Measurements from ENCODE around the gene SBK2. TPM values are rescaled to one million over a fixed set of nuclear protein-coding genes. Genes with fewer than 3 reads are reported as not detected.
"Not testable (repeated sequence)": the region's sequence is repeated elsewhere in the genome, so short reads cannot be mapped to it uniquely, and the experiment has no call there.

Gene SBK2
- total RNA-seq, 2 experiments from 2014 or later = not detected

GRCh38 chr19:55582284-55582683, 45.4 kb upstream of the SBK2 start:
- H3K27ac Mint-ChIP-seq; H3K4me3 ChIP-seq (ENCODE audit: low read length); H3K27me3 ChIP-seq (ENCODE audit: control insufficient read depth in 1 of 2, insufficient read depth in 2 of 2, low read length in 2 of 2); DNase-seq; H3K9me3 Mint-ChIP-seq; H3K27ac ChIP-seq (ENCODE audit: low read depth in 1 of 2, low read length in 2 of 2); intact Hi-C loops (cut with DNase I, micrococcal nuclease); H3K36me3 ChIP-seq (ENCODE audit: insufficient read depth, low read length); ATAC-seq (ENCODE audit: poor library complexity); H3K27me3 Mint-ChIP-seq: not testable (repeated sequence)
- H3K9me3 ChIP-seq (ENCODE audit: control insufficient read depth in 1 of 2, insufficient read depth in 1 of 2, low read length in 2 of 2) = peaks cover 0 to 12% of the 10 kb centered on the region in 2 experiments
- ChIA-PET POLR2A (interaction anchor here (2.5 to 2.7 kb wide), 2 partner anchors 17 to 52 kb away, joined by 17 to 18 read pairs; partner anchors contain the start of genes FIZ1 and ZNF524), CTCF (interaction anchor here (4.7 kb wide), 1 partner anchor 50 kb away, joined by 19 read pairs; no protein-coding TSS in a partner anchor)
- Mint-ChIP-seq H3K4me3 (peak overlapping the region; percentile 63), H3K4me1 (ENCODE audit: low read depth) (peaks cover 46% of the 10 kb centered on the region), H3K36me3 (ENCODE audit: low read depth) (peaks cover 14% of the 10 kb centered on the region)
- peaks cover 41% of the 10 kb centered on the region for H3K4me1 ChIP-seq (ENCODE audit: insufficient read depth, low read length)

GRCh38 chr19:55581823-55582223, 44.9 kb upstream of the SBK2 start:
- H3K27me3 ChIP-seq (ENCODE audit: control insufficient read depth in 1 of 2, insufficient read depth in 2 of 2, low read length in 2 of 2) = no peaks in the 10 kb centered on the region
- no peak overlapping the region for H3K4me3 ChIP-seq (ENCODE audit: low read length)
- POLR2A ChIA-PET = interaction anchor here (1.1 to 2.7 kb wide), 3 partner anchors 18 to 174 kb away, joined by 4 to 18 read pairs (median 17); partner anchors contain the start of genes FIZ1, UBE2S and ZNF524
- no peak for TF ChIP-seq CTCF (IDR thresholded peaks at IDR 0.05)
- no peaks in the 10 kb centered on the region for H3K9me3 Mint-ChIP-seq
- peak overlapping the region; percentile 63 for H3K4me3 Mint-ChIP-seq
- DNase-seq = no peak
- no peaks in the 10 kb centered on the region for H3K36me3 ChIP-seq (ENCODE audit: insufficient read depth, low read length)
- peaks cover 0 to 15% of the 10 kb centered on the region in 2 experiments for H3K9me3 ChIP-seq (ENCODE audit: control insufficient read depth in 1 of 2, insufficient read depth in 1 of 2, low read length in 2 of 2)
- CTCF ChIA-PET = interaction anchor here (1.3 to 4.7 kb wide), 2 partner anchors 17 to 50 kb away, joined by 3 to 19 read pairs; partner anchors contain the start of gene FIZ1
- H3K36me3 Mint-ChIP-seq (ENCODE audit: low read depth) = peaks cover 18% of the 10 kb centered on the region
- no peak overlapping the region for H3K27ac ChIP-seq (ENCODE audit: low read depth in 1 of 2, low read length in 2 of 2)
- peaks cover 42% of the 10 kb centered on the region for H3K4me1 Mint-ChIP-seq (ENCODE audit: low read depth)
- intact Hi-C loops (cut with DNase I, micrococcal nuclease) = loop anchor here (2.0 kb wide), 2 partner anchors 17 to 53 kb away; partner anchors contain the start of gene FIZ1 (in 1 of the 2)
- peaks cover 36% of the 10 kb centered on the region for H3K4me1 ChIP-seq (ENCODE audit: insufficient read depth, low read length)
- H3K27ac Mint-ChIP-seq = peak overlapping the region; percentile 86
- H3K27me3 Mint-ChIP-seq = no peaks in the 10 kb centered on the region
- no peak for ATAC-seq (ENCODE audit: poor library complexity)

GRCh38 chr19:55581145-55581822, 44.4 kb upstream of the SBK2 start:
- H3K36me3 ChIP-seq (ENCODE audit: insufficient read depth, low read length) = no peaks in the 10 kb centered on the region
- no peaks in the 10 kb centered on the region for H3K27me3 Mint-ChIP-seq
- peaks cover 0 to 15% of the 10 kb centered on the region in 2 experiments for H3K9me3 ChIP-seq (ENCODE audit: control insufficient read depth in 1 of 2, insufficient read depth in 1 of 2, low read length in 2 of 2)
- ATAC-seq (ENCODE audit: poor library complexity) = no peak
- peak overlapping the region; percentile 86 for H3K27ac Mint-ChIP-seq
- peaks cover 36% of the 10 kb centered on the region for H3K4me1 Mint-ChIP-seq (ENCODE audit: low read depth)
- intact Hi-C loops (cut with DNase I, micrococcal nuclease) = loop anchor here (2.0 kb wide), 2 partner anchors 18 to 54 kb away; partner anchors contain the start of gene FIZ1 (in 1 of the 2)
- H3K27me3 ChIP-seq (ENCODE audit: control insufficient read depth in 1 of 2, insufficient read depth in 2 of 2, low read length in 2 of 2) = no peaks in the 10 kb centered on the region
- H3K4me3 Mint-ChIP-seq = peak overlapping the region; percentile 89
- H3K9me3 Mint-ChIP-seq = no peaks in the 10 kb centered on the region
- CTCF ChIA-PET = interaction anchor here (0.9 to 4.7 kb wide), 3 partner anchors 18 to 51 kb away, joined by 3 to 19 read pairs (median 4); partner anchors contain the start of gene FIZ1
- peak overlapping the region; percentile 49 to 52 for H3K27ac ChIP-seq (ENCODE audit: low read depth in 1 of 2, low read length in 2 of 2)
- peak overlapping the region; percentile 78 for H3K4me3 ChIP-seq (ENCODE audit: low read length)
- H3K36me3 Mint-ChIP-seq (ENCODE audit: low read depth) = peaks cover 21% of the 10 kb centered on the region
- peaks cover 31% of the 10 kb centered on the region for H3K4me1 ChIP-seq (ENCODE audit: insufficient read depth, low read length)
- DNase-seq = peak in 4 of 14 experiments; percentile 11 to 49 (median 41)
- TF ChIP-seq CTCF (IDR thresholded peaks at IDR 0.05) = no peak
- POLR2A ChIA-PET = interaction anchor here (0.7 to 2.7 kb wide), 9 partner anchors 18 to 174 kb away, joined by 3 to 18 read pairs (median 4); partner anchors contain the start of genes FIZ1, UBE2S, ZNF524 and ZNF784

Measured in CD4-positive, alpha-beta T cell (primary cell).